Measurements from ENCODE around the gene RPS10. TPM values are rescaled to one million over a fixed set of nuclear protein-coding genes. Genes with fewer than 3 reads are reported as not detected.

Gene RPS10
- polyA plus RNA-seq, 3 donors, result 645 to 2,603 (median 1,054) TPM

- Mint-ChIP-seq H3K27me3 (ENCODE audit: low read depth in 3 of 3) (no peaks in the 10 kb centered on the region), H3K4me3 (no peak overlapping the region), H3K36me3 (peaks cover 6 to 11% of the 10 kb centered on the region in 2 donors), H3K27ac (peak overlapping the region; percentile 21 to 76 (median 55)), H3K9me3 (peaks cover 0 to 1% (median 0%) of the 10 kb centered on the region in 7 donors), H3K4me1 (peaks cover 40% of the 10 kb centered on the region)
- H3K36me3 ChIP-seq (replicated peaks in 1 of 2; ENCODE audit: control insufficient read depth in 1 of 2, insufficient read depth in 2 of 2, low read length in 2 of 2), result peaks cover 0 to 15% of the 10 kb centered on the region in 2 donors
- peaks cover 100% of the 10 kb centered on the region for H3K79me2 ChIP-seq (ENCODE audit: insufficient read depth, low read length)
- WGBS (ENCODE audit: insufficient coverage), result 89% methylated on average over 4 of the region's 6 CpGs
- H3K9ac ChIP-seq (ENCODE audit: insufficient read depth, low read length, poor library complexity, severe bottlenecking), result no peak overlapping the region
- peaks cover 97% of the 10 kb centered on the region for H4K20me1 ChIP-seq (ENCODE audit: insufficient read depth, low read length)
- peaks cover under 1 to 8% of the 10 kb centered on the region in 2 donors for H3K4me1 ChIP-seq (ENCODE audit: control insufficient read depth in 1 of 2, insufficient read depth in 2 of 2, low read length in 2 of 2)
- no peak overlapping the region for H2AFZ ChIP-seq (ENCODE audit: insufficient read depth, low read depth, low read length, poor library complexity, severe bottlenecking)
- no peak overlapping the region for H3K4me3 ChIP-seq (replicated peaks in 1 of 3; ENCODE audit: low read depth in 2 of 3, low read length in 3 of 3)
- intact Hi-C loops (cut with micrococcal nuclease), result loop anchor here in 1 of 2 donors (5.0 kb wide), 1 partner anchor 41 kb away; no protein-coding TSS in a partner anchor
- H3K27me3 ChIP-seq (ENCODE audit: control insufficient read depth in 2 of 2, insufficient read depth in 2 of 2, low read length in 2 of 2), result no peaks in the 10 kb centered on the region
- TF ChIP-seq, protein P1, sequence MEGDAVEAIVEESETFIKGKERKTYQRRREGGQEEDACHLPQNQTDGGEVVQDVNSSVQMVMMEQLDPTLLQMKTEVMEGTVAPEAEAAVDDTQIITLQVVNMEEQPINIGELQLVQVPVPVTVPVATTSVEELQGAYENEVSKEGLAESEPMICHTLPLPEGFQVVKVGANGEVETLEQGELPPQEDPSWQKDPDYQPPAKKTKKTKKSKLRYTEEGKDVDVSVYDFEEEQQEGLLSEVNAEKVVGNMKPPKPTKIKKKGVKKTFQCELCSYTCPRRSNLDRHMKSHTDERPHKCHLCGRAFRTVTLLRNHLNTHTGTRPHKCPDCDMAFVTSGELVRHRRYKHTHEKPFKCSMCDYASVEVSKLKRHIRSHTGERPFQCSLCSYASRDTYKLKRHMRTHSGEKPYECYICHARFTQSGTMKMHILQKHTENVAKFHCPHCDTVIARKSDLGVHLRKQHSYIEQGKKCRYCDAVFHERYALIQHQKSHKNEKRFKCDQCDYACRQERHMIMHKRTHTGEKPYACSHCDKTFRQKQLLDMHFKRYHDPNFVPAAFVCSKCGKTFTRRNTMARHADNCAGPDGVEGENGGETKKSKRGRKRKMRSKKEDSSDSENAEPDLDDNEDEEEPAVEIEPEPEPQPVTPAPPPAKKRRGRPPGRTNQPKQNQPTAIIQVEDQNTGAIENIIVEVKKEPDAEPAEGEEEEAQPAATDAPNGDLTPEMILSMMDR (IDR thresholded peaks at IDR 0.05), result no peak
- no peak for DNase-seq
- peaks cover 0 to under 1% of the 10 kb centered on the region in 2 donors for H3K9me3 ChIP-seq (replicated peaks in 1 of 2; ENCODE audit: control insufficient read depth in 1 of 2, insufficient read depth in 1 of 2, low read length in 2 of 2)
- H3K27ac ChIP-seq (ENCODE audit: low read depth in 1 of 2, low read length in 2 of 2), result peak overlapping the region in 1 of 2 donors; percentile 39
- H3K4me2 ChIP-seq (replicated peaks; ENCODE audit: extremely low read depth, low read length, poor library complexity, severe bottlenecking), result no peak overlapping the region
Measured at GRCh38 chr6:34383656-34384320, 42.1 kb downstream of the RPS10 start.

- no peak for DNase-seq
- Histone ChIP-seq H3K27me3 (ENCODE audit: control insufficient read depth in 2 of 2, insufficient read depth in 2 of 2, low read length in 2 of 2) (no peaks in the 10 kb centered on the region), H3K4me3 (replicated peaks in 1 of 3; ENCODE audit: low read depth in 2 of 3, low read length in 3 of 3) (no peak overlapping the region), H3K4me2 (replicated peaks; ENCODE audit: extremely low read depth, low read length, poor library complexity, severe bottlenecking) (no peak overlapping the region), H3K27ac (ENCODE audit: low read depth in 1 of 2, low read length in 2 of 2) (peak overlapping the region in 1 of 2 donors; percentile 39), H2AFZ (ENCODE audit: insufficient read depth, low read depth, low read length, poor library complexity, severe bottlenecking) (no peak overlapping the region), H3K4me1 (ENCODE audit: control insufficient read depth in 1 of 2, insufficient read depth in 2 of 2, low read length in 2 of 2) (peaks cover 0 to 6% of the 10 kb centered on the region in 2 donors), H3K79me2 (ENCODE audit: insufficient read depth, low read length) (peaks cover 100% of the 10 kb centered on the region), H4K20me1 (ENCODE audit: insufficient read depth, low read length) (peaks cover 97% of the 10 kb centered on the region), H3K9ac (ENCODE audit: insufficient read depth, low read length, poor library complexity, severe bottlenecking) (no peak overlapping the region), H3K9me3 (replicated peaks in 1 of 2; ENCODE audit: control insufficient read depth in 1 of 2, insufficient read depth in 1 of 2, low read length in 2 of 2) (no peaks in the 10 kb centered on the region), H3K36me3 (replicated peaks in 1 of 2; ENCODE audit: control insufficient read depth in 1 of 2, insufficient read depth in 2 of 2, low read length in 2 of 2) (peaks cover 0 to 16% of the 10 kb centered on the region in 2 donors)
- TF ChIP-seq, protein P1 (IDR thresholded peaks at IDR 0.05), result no peak
- no peaks in the 10 kb centered on the region for H3K9me3 Mint-ChIP-seq
- no CpG with 5 or more reads among the region's 3 CpGs for WGBS (ENCODE audit: insufficient coverage)
- H3K27ac Mint-ChIP-seq, result peak overlapping the region; percentile 15 to 76 (median 38)
- peaks cover 41% of the 10 kb centered on the region for H3K4me1 Mint-ChIP-seq
- peaks cover 9 to 14% of the 10 kb centered on the region in 2 donors for H3K36me3 Mint-ChIP-seq
- intact Hi-C loops (cut with micrococcal nuclease), result loop anchor here in 1 of 2 donors (5.0 kb wide), 1 partner anchor 41 kb away; no protein-coding TSS in a partner anchor
- no peaks in the 10 kb centered on the region for H3K27me3 Mint-ChIP-seq (ENCODE audit: low read depth in 3 of 3)
- H3K4me3 Mint-ChIP-seq, result no peak overlapping the region
Measured at GRCh38 chr6:34383161-34383631, 42.7 kb downstream of the RPS10 start.

All from CD14-positive monocyte (primary cell).